Caco-2 (cell line): Measurements from ENCODE around the gene RHEX. TPM values are rescaled to one million over a fixed set of nuclear protein-coding genes. Genes with fewer than 3 reads are reported as not detected.

Source experiments
- BruUV-seq: library from RNA; stranded (reverse); fragments of 400-500 nt; replicated peaks from 2 replicates; lab custom pipeline; 2021; lab: Mats Ljungman, UMichigan
- CTCF ChIA-PET: fragments of 300-600 bp; sonication (Branson Sonifier 250); formaldehyde crosslinking; loops from one replicate; lab custom pipeline; 2022; ENCODE audit warnings: antibody characterized with exemption; lab: Charles Lee
- POLR2A ChIA-PET: fragments of 300-600 bp; sonication (Branson Sonifier 250); formaldehyde crosslinking; loops from one replicate; lab custom pipeline; 2022; ENCODE audit warnings: antibody characterized with exemption; lab: Charles Lee
- DNase-seq, 2 experiments: peaks; one replicate each; pipeline versions ENCODE4 v3.0.0 to v3.0.0-alpha.2; 2020 to 2022
- H3K27me3 ChIP-seq: replicated peaks from 2 replicates; pipeline ENCODE4 v1.6.0; 2011; ENCODE audit warnings: low read length; ENCODE audit not compliant: control insufficient read depth, insufficient read depth
- H3K36me3 ChIP-seq: 2 replicates; pipeline ENCODE4 v1.5.1; 2011; ENCODE audit warnings: low read length; ENCODE audit not compliant: control insufficient read depth, insufficient read depth
- H3K4me1 ChIP-seq: fragments of 250-450 bp; sonication (Bioruptor Pico); 2 replicates; pipeline ENCODE4 v1.5.1; 2020; ENCODE audit warnings: mild to moderate bottlenecking
- H3K4me3 ChIP-seq: 2 replicates; pipeline ENCODE4 v1.5.1; 2011; ENCODE audit warnings: low read depth, mild to moderate bottlenecking, control low read depth, low read length
- H3K9me3 ChIP-seq: fragments of 250-450 bp; sonication (Bioruptor Pico); 2 replicates; pipeline ENCODE4 v1.5.1; 2020; ENCODE audit warnings: mild to moderate bottlenecking, moderate library complexity
- H3K27ac Mint-ChIP-seq: one replicate; pipeline ENCODE4 v1.8.0; 2022; ENCODE audit warnings: mixed read lengths; ENCODE audit not compliant: unreplicated experiment
- H3K27me3 Mint-ChIP-seq: one replicate; pipeline ENCODE4 v1.8.0; 2022; ENCODE audit warnings: mixed read lengths; ENCODE audit not compliant: insufficient read depth, unreplicated experiment
- H3K36me3 Mint-ChIP-seq: one replicate; pipeline ENCODE4 v1.8.0; 2022; ENCODE audit warnings: mild to moderate bottlenecking, mixed read lengths; ENCODE audit not compliant: insufficient read depth, unreplicated experiment
- H3K4me1 Mint-ChIP-seq: one replicate; pipeline ENCODE4 v1.8.0; 2022; ENCODE audit warnings: low read depth, mixed read lengths; ENCODE audit not compliant: unreplicated experiment
- H3K4me3 Mint-ChIP-seq: one replicate; pipeline ENCODE4 v1.8.0; 2022; ENCODE audit warnings: mild to moderate bottlenecking, moderate library complexity, mixed read lengths; ENCODE audit not compliant: unreplicated experiment
- H3K9me3 Mint-ChIP-seq: one replicate; pipeline ENCODE4 v1.8.0; 2022; ENCODE audit warnings: mixed read lengths; ENCODE audit not compliant: unreplicated experiment
- CTCF ChIP-seq, 2 experiments: fragments of 200-600 bp in 1 of 2; IDR thresholded peaks; 1 replicate in 1 of 2; 2 replicates in 1 of 2; pipeline versions ENCODE4 v1.5.1 to v1.8.0; 2011 to 2022; ENCODE audit warnings: antibody characterized with exemption in 1 of 2, control low read depth in 1 of 2, inconsistent platforms in 1 of 2, low read depth in 1 of 2, low read length in 1 of 2, mild to moderate bottlenecking in 1 of 2, moderate library complexity in 1 of 2; ENCODE audit not compliant: insufficient read depth in 1 of 2, severe bottlenecking in 1 of 2, unreplicated experiment in 1 of 2
- intact Hi-C: fragments of 100-400 bp; cut with micrococcal nuclease; formaldehyde crosslinking; loops from one replicate; pipeline ENCODE4 v1.10.0; 2022; ENCODE audit not compliant: unreplicated experiment
- total RNA-seq: library from RNA; stranded (reverse); gene quantifications from 2 replicates; pipeline ENCODE4 v1.2.3, GENCODE V29; 2022

Gene RHEX
- total RNA-seq, 1 experiment from 2014 or later: not detected

GRCh38 chr1:206065547-206066145, 12.7 kb downstream of the RHEX start:
- TF ChIP-seq CTCF (IDR thresholded peaks at IDR 0.05; ENCODE audit: insufficient read depth in 1 of 2, low read depth in 1 of 2, low read length in 1 of 2, severe bottlenecking in 1 of 2, unreplicated experiment in 1 of 2): no peak
- ChIA-PET CTCF (no interaction called here), POLR2A (no interaction called here)
- H3K27me3 Mint-ChIP-seq: peaks cover 3% of the 10 kb centered on the region
- H3K27ac Mint-ChIP-seq: no peak overlapping the region
- Histone ChIP-seq H3K9me3 (no peaks in the 10 kb centered on the region), H3K27me3 (no peaks in the 10 kb centered on the region), H3K4me3 (no peak overlapping the region), H3K4me1 (0 out of 2 replicates have a peak, but pooled peaks cover 6% of the 10 kb centered on the region), H3K36me3 (no peaks in the 10 kb centered on the region)
- intact Hi-C loops: no loop called here
- no TSS peak for BruUV-seq
- no peak overlapping the region for H3K4me3 Mint-ChIP-seq
- DNase-seq: no peak
- H3K4me1 Mint-ChIP-seq: no peaks in the 10 kb centered on the region
- no peaks in the 10 kb centered on the region for H3K36me3 Mint-ChIP-seq
- H3K9me3 Mint-ChIP-seq: peaks cover 10% of the 10 kb centered on the region

DNA sequence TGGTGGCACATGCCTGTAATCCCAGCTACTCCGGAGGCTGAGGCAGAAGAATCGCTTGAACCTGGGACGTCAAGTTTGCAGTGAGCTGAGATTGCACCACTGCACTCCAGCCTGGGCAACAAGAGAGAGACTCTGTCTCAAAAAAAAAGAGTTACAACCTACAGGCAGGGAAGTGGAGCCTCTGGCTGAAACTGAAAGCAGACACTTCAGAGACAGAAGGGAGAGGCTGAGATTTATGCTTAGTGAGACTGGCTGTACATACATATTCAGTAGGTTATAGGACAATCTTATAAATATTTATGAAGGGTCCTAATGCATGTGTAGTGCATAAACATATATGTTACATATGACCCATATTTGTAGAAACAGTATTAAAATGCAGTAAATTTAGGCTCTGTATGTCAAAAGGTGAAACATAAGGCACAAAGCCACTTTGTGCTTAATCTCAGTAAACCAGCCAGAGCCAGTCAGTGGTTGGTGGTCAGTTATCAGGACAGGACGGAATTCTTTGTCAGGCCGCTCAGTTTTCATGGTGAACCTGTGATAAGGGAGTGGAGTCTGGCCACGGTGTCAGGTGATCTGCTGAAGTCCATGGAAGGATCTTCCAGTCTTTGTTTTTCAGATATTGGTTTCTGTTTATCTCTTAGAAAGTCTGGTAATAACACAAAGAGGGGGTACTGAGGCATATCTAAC, 13.7 kb downstream of the RHEX start:
- intact Hi-C loops: no loop called here
- Histone ChIP-seq H3K9me3 (no peaks in the 10 kb centered on the region), H3K36me3 (no peaks in the 10 kb centered on the region), H3K4me3 (no peak overlapping the region), H3K4me1 (0 out of 2 replicates have a peak, but pooled peaks cover 6% of the 10 kb centered on the region), H3K27me3 (no peaks in the 10 kb centered on the region)
- CTCF ChIA-PET: no interaction called here
- Mint-ChIP-seq H3K27me3 (peaks cover 3% of the 10 kb centered on the region), H3K4me1 (no peaks in the 10 kb centered on the region), H3K36me3 (no peaks in the 10 kb centered on the region), H3K27ac (no peak overlapping the region), H3K9me3 (peaks cover 10% of the 10 kb centered on the region), H3K4me3 (no peak overlapping the region)
- no TSS peak for BruUV-seq
- POLR2A ChIA-PET: no interaction called here
- no peak for TF ChIP-seq CTCF (IDR thresholded peaks at IDR 0.05; ENCODE audit: insufficient read depth in 1 of 2, low read depth in 1 of 2, low read length in 1 of 2, severe bottlenecking in 1 of 2, unreplicated experiment in 1 of 2)
- DNase-seq: no peak

GRCh38 chr1:206067486-206068227, 14.7 kb downstream of the RHEX start:
- Histone ChIP-seq H3K4me3 (no peak overlapping the region), H3K27me3 (no peaks in the 10 kb centered on the region), H3K36me3 (no peaks in the 10 kb centered on the region), H3K4me1 (0 out of 2 replicates have a peak, but pooled peaks cover 6% of the 10 kb centered on the region), H3K9me3 (no peaks in the 10 kb centered on the region)
- intact Hi-C loops: no loop called here
- Mint-ChIP-seq H3K9me3 (peaks cover 8% of the 10 kb centered on the region), H3K4me3 (no peak overlapping the region), H3K4me1 (no peaks in the 10 kb centered on the region), H3K27ac (no peak overlapping the region), H3K27me3 (peaks cover 3% of the 10 kb centered on the region), H3K36me3 (no peaks in the 10 kb centered on the region)
- DNase-seq: no peak
- ChIA-PET POLR2A (no interaction called here), CTCF (interaction anchor here (0.6 kb wide), 1 partner anchor 61 kb away, joined by 3 read pairs; no protein-coding TSS in a partner anchor)
- no peak for TF ChIP-seq CTCF (IDR thresholded peaks at IDR 0.05; ENCODE audit: insufficient read depth in 1 of 2, low read depth in 1 of 2, low read length in 1 of 2, severe bottlenecking in 1 of 2, unreplicated experiment in 1 of 2)
- no TSS peak for BruUV-seq
